Iris pigment epithelial cell (primary cell): ENCODE data around the gene PGPEP1.

ENCODE experiments used
- DNase-seq: peaks from one replicate; pipeline ENCODE4 v3.0.0-alpha.2; 2011; ENCODE audit warnings: low read depth

Gene PGPEP1

GRCh38 chr19:18418029-18418482 lies 77.7 kb downstream of the PGPEP1 start:
- DNase-seq: no peak

- DNase-seq: no peak
Observed at GRCh38 chr19:18418483-18419194, 78.2 kb downstream of the PGPEP1 start.

- DNase-seq: peak; percentile 79
Observed at GRCh38 chr19:18419195-18419698, 78.8 kb downstream of the PGPEP1 start, which contains the start of gene SSBP4. Gene SSBP4, plus strand, starts transcription at chr19:18419398. Its CDS starts 251 bp downstream, at chr19:18419649.
